Measurements from ENCODE around the gene BRD4.
A peak's percentile ranks its signal among the peaks of the same experiment; 100 is the strongest.

Gene BRD4

DNA sequence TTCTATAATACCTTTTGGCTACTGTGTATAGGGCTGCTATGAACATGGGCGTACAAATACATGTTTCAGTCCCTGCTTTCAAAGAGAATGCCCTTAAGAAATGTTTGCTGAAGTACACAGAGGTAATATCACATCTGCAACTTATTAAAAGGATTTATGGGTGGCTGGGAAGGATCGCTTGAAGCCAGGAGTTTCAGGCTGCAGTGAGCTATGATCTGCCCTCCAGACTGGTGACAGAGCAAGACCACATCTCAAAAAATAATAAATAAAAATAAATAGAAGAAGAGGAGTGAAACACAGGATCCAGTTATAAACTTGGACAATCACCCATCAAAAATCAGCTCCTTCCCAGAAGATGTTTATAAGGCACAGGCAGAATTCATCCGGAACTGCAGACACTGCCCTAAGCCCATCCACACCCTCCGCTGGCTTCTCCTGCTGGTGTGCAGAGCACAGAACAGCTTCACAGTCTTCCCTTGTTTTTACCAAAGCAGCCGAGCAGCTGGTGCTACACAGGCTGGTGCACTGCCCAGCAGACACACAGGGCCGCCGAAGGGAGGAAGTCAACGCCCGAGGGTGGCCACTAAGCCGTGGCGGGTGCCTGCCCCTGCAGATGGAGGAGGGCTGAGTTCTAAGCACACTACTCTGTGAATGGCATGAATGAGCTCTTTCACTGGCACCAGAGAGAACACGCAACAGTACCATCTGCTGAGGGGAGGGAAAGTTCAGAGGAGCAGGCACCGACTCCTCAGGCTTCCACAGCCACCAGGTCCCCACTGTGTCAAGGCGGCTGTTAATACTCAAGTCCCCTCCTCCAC is 44.0 kb downstream of the BRD4 start:
- no peaks in the 10 kb centered on the region for H3K36me3 ChIP-seq (ENCODE audit: control insufficient read depth, insufficient read depth, low read length)
- peaks cover 70% of the 10 kb centered on the region for H3K4me1 ChIP-seq (ENCODE audit: control insufficient read depth, insufficient read depth, low read length)
- 0 out of 2 replicates have a peak overlapping the region, but pooled peaks have one; percentile 20 for H3K9ac ChIP-seq (ENCODE audit: low read depth, low read length)
- H3K27ac ChIP-seq (ENCODE audit: low read depth, low read length), result peak overlapping the region; percentile 16
- no peak overlapping the region for H3K4me3 ChIP-seq (ENCODE audit: low read depth, low read length)
- no peaks in the 10 kb centered on the region for H3K9me3 ChIP-seq (ENCODE audit: control insufficient read depth, insufficient read depth, low read length)
- no peaks in the 10 kb centered on the region for H3K27me3 ChIP-seq (ENCODE audit: control insufficient read depth, insufficient read depth, low read length)

- no peak overlapping the region for H3K27ac ChIP-seq (ENCODE audit: low read depth, low read length)
- peaks cover 70% of the 10 kb centered on the region for H3K4me1 ChIP-seq (ENCODE audit: control insufficient read depth, insufficient read depth, low read length)
- no peaks in the 10 kb centered on the region for H3K9me3 ChIP-seq (ENCODE audit: control insufficient read depth, insufficient read depth, low read length)
- H3K9ac ChIP-seq (ENCODE audit: low read depth, low read length), result no peak overlapping the region
- H3K27me3 ChIP-seq (ENCODE audit: control insufficient read depth, insufficient read depth, low read length), result no peaks in the 10 kb centered on the region
- no peak overlapping the region for H3K4me3 ChIP-seq (ENCODE audit: low read depth, low read length)
- no peaks in the 10 kb centered on the region for H3K36me3 ChIP-seq (ENCODE audit: control insufficient read depth, insufficient read depth, low read length)
These were observed 44.8 kb downstream of the BRD4 start for GRCh38 chr19:15287496-15287895.

GRCh38 chr19:15286688-15287365 is 45.5 kb downstream of the BRD4 start:
- Histone ChIP-seq H3K4me3 (ENCODE audit: low read depth, low read length) (no peak overlapping the region), H3K27ac (ENCODE audit: low read depth, low read length) (no peak overlapping the region), H3K27me3 (ENCODE audit: control insufficient read depth, insufficient read depth, low read length) (no peaks in the 10 kb centered on the region), H3K9me3 (ENCODE audit: control insufficient read depth, insufficient read depth, low read length) (no peaks in the 10 kb centered on the region), H3K9ac (ENCODE audit: low read depth, low read length) (no peak overlapping the region), H3K4me1 (ENCODE audit: control insufficient read depth, insufficient read depth, low read length) (peaks cover 70% of the 10 kb centered on the region), H3K36me3 (ENCODE audit: control insufficient read depth, insufficient read depth, low read length) (no peaks in the 10 kb centered on the region)

- Histone ChIP-seq H3K27me3 (ENCODE audit: control insufficient read depth, insufficient read depth, low read length) (no peaks in the 10 kb centered on the region), H3K36me3 (ENCODE audit: control insufficient read depth, insufficient read depth, low read length) (no peaks in the 10 kb centered on the region), H3K27ac (ENCODE audit: low read depth, low read length) (no peak overlapping the region), H3K9me3 (ENCODE audit: control insufficient read depth, insufficient read depth, low read length) (no peaks in the 10 kb centered on the region), H3K9ac (ENCODE audit: low read depth, low read length) (no peak overlapping the region), H3K4me3 (ENCODE audit: low read depth, low read length) (no peak overlapping the region), H3K4me1 (ENCODE audit: control insufficient read depth, insufficient read depth, low read length) (peaks cover 66% of the 10 kb centered on the region)
These were observed 46.3 kb downstream of the BRD4 start for GRCh38 chr19:15285896-15286591.

DNA sequence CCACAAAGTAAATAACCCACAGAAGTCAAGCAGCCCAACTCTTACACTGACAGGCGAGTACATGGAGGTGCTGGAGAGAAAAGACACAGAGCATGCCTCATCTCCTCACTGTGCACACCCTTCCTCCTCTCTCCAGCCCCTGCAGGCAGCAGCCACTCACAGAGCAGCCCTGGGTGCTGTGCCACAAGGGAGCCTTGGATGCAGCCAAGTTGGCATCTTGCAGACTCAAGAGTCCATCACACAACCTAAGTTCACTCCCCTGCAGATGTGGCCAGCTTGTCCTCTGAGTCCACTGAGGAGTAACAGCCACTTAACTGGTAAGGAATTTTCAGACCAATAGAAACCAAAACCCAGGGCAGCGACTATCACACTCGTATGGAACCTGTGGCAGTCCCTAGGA is 47.4 kb downstream of the BRD4 start:
- Histone ChIP-seq H3K27me3 (ENCODE audit: control insufficient read depth, insufficient read depth, low read length) (no peaks in the 10 kb centered on the region), H3K27ac (ENCODE audit: low read depth, low read length) (no peak overlapping the region), H3K36me3 (ENCODE audit: control insufficient read depth, insufficient read depth, low read length) (no peaks in the 10 kb centered on the region), H3K9ac (ENCODE audit: low read depth, low read length) (no peak overlapping the region), H3K4me1 (ENCODE audit: control insufficient read depth, insufficient read depth, low read length) (peaks cover 67% of the 10 kb centered on the region), H3K9me3 (ENCODE audit: control insufficient read depth, insufficient read depth, low read length) (no peaks in the 10 kb centered on the region), H3K4me3 (ENCODE audit: low read depth, low read length) (no peak overlapping the region)

DNA sequence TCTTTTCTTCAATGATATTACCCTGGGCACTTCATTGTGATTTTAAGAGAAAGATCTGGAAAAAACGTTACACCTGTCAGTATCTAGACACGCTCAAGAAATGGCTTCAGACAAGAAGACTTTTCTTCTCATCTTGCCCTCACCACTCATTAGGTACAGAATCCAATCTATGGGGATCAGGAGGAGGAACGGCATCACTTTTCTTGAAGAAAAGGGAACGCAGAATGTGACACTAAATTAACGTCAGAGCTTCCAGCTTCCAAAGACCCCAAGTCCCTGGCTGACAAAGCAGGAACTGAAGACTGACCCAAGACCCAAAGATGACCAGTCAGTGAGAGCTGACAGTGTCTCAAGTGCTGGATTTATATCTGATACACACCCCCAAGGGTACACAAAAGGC is 48.2 kb downstream of the BRD4 start:
- Histone ChIP-seq H3K9me3 (ENCODE audit: control insufficient read depth, insufficient read depth, low read length) (no peaks in the 10 kb centered on the region), H3K27ac (ENCODE audit: low read depth, low read length) (no peak overlapping the region), H3K4me1 (ENCODE audit: control insufficient read depth, insufficient read depth, low read length) (peaks cover 62% of the 10 kb centered on the region), H3K36me3 (ENCODE audit: control insufficient read depth, insufficient read depth, low read length) (no peaks in the 10 kb centered on the region), H3K4me3 (ENCODE audit: low read depth, low read length) (no peak overlapping the region), H3K9ac (ENCODE audit: low read depth, low read length) (no peak overlapping the region), H3K27me3 (ENCODE audit: control insufficient read depth, insufficient read depth, low read length) (no peaks in the 10 kb centered on the region)

- Histone ChIP-seq H3K27me3 (ENCODE audit: control insufficient read depth, insufficient read depth, low read length) (no peaks in the 10 kb centered on the region), H3K36me3 (ENCODE audit: control insufficient read depth, insufficient read depth, low read length) (no peaks in the 10 kb centered on the region), H3K9me3 (ENCODE audit: control insufficient read depth, insufficient read depth, low read length) (no peaks in the 10 kb centered on the region), H3K9ac (ENCODE audit: low read depth, low read length) (no peak overlapping the region), H3K4me1 (ENCODE audit: control insufficient read depth, insufficient read depth, low read length) (peaks cover 57% of the 10 kb centered on the region), H3K27ac (ENCODE audit: low read depth, low read length) (no peak overlapping the region), H3K4me3 (ENCODE audit: low read depth, low read length) (no peak overlapping the region)
These were observed 49.0 kb downstream of the BRD4 start for GRCh38 chr19:15283141-15283883.

GRCh38 chr19:15282311-15282705 is 50.0 kb downstream of the BRD4 start:
- H3K4me3 ChIP-seq (ENCODE audit: low read depth, low read length), result no peak overlapping the region
- no peak overlapping the region for H3K27ac ChIP-seq (ENCODE audit: low read depth, low read length)
- H3K9me3 ChIP-seq (ENCODE audit: control insufficient read depth, insufficient read depth, low read length), result no peaks in the 10 kb centered on the region
- no peaks in the 10 kb centered on the region for H3K27me3 ChIP-seq (ENCODE audit: control insufficient read depth, insufficient read depth, low read length)
- no peak overlapping the region for H3K9ac ChIP-seq (ENCODE audit: low read depth, low read length)
- H3K4me1 ChIP-seq (ENCODE audit: control insufficient read depth, insufficient read depth, low read length), result peaks cover 55% of the 10 kb centered on the region
- H3K36me3 ChIP-seq (ENCODE audit: control insufficient read depth, insufficient read depth, low read length), result no peaks in the 10 kb centered on the region

DNA sequence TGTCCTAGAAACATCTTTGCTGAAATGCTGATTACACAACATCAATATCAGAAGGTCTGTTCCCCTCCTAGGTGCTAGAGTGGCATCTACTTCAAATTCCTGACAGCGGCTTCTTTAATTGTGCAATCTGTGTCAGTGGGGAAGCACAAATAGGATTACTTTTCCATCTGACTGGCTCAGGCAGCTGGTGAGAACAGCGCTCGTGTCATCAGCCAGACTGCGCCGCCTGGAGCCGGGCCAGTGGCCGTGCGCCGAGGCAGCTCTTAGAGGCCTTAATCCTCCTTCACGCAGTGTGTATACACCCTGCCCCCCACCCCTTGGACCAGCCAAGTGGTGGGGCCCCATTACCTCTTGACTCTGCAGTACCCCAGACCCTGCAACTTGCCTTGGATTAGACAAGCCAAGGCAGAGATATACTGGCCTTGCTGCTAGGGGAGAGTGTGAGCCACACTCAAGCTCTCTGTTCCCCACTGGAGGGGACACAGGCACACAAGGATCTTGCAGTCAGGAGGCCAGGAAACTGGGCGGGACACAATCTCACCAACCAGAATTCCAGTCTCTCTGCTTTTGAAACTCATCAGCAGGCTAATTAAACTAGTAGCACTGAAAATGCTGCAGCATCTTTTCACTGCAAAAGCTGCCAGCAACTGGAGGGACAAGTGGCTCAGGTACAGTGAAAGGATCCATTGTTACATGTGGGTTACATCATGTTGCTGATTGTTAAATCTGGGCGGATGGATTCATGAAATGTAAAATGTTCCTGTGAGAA is 51.2 kb downstream of the BRD4 start:
- no peaks in the 10 kb centered on the region for H3K27me3 ChIP-seq (ENCODE audit: control insufficient read depth, insufficient read depth, low read length)
- no peaks in the 10 kb centered on the region for H3K36me3 ChIP-seq (ENCODE audit: control insufficient read depth, insufficient read depth, low read length)
- H3K9me3 ChIP-seq (ENCODE audit: control insufficient read depth, insufficient read depth, low read length), result no peaks in the 10 kb centered on the region
- peaks cover 43% of the 10 kb centered on the region for H3K4me1 ChIP-seq (ENCODE audit: control insufficient read depth, insufficient read depth, low read length)
- no peak overlapping the region for H3K4me3 ChIP-seq (ENCODE audit: low read depth, low read length)
- H3K9ac ChIP-seq (ENCODE audit: low read depth, low read length), result no peak overlapping the region
- H3K27ac ChIP-seq (ENCODE audit: low read depth, low read length), result peak overlapping the region; percentile 53

DNA sequence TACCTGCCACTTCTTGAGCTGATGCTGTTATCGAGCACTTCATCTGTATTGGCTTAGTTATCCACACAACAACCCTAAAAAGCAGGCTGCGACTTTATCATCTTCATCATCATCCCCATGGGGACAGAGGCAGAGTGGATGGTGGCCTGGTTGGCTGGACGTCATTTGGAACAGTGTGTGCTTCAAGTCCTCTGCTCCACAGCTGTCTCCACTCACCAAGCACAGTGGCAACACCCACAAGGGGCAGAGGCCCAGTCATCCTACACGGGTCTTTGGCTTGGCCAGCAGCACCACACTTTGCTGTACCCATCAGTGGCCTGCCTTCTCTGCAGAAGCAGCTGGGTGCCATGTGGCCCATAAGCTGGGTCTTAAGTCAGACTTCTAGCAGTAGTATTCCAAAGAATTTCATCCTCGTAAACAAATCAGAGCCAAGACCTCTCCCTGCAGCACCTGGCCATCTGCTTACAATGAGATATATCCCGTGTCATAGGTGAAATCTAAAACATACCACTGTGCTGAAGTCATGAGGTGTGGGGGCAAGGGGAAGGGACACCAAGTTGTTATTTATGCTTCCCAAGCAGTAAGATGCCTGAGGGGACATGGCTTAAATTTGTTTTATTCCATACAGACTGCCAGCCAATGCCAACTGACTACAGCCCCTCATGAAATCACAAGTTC is 52.2 kb downstream of the BRD4 start:
- Histone ChIP-seq H3K27ac (ENCODE audit: low read depth, low read length) (peak overlapping the region; percentile 53), H3K4me1 (ENCODE audit: control insufficient read depth, insufficient read depth, low read length) (peaks cover 39% of the 10 kb centered on the region), H3K27me3 (ENCODE audit: control insufficient read depth, insufficient read depth, low read length) (no peaks in the 10 kb centered on the region), H3K9me3 (ENCODE audit: control insufficient read depth, insufficient read depth, low read length) (no peaks in the 10 kb centered on the region), H3K9ac (ENCODE audit: low read depth, low read length) (no peak overlapping the region), H3K36me3 (ENCODE audit: control insufficient read depth, insufficient read depth, low read length) (no peaks in the 10 kb centered on the region), H3K4me3 (ENCODE audit: low read depth, low read length) (no peak overlapping the region)
